Mesendoderm (in vitro differentiated cells): ENCODE results near the gene ZSWIM4.
"Not testable (repeated sequence)": the region's sequence is repeated elsewhere in the genome, so short reads cannot be mapped to it uniquely, and the experiment has no call there.

Source experiments
- DNase-seq: peaks from one replicate; pipeline ENCODE4 v3.0.0; 2013
- H2AK5ac ChIP-seq: 2 replicates; pipeline ENCODE4 v1.6.1; 2013; ENCODE audit warnings: low read length, inconsistent platforms
- H2BK120ac ChIP-seq: 2 replicates; pipeline ENCODE4 v1.6.1; 2013; ENCODE audit warnings: low read depth, mild to moderate bottlenecking, low read length, moderate library complexity, mixed read lengths
- H2BK15ac ChIP-seq: replicated peaks from 2 replicates; pipeline ENCODE4 v1.6.1; 2013; ENCODE audit warnings: low read depth, mild to moderate bottlenecking, moderate library complexity
- H2BK5ac ChIP-seq: 2 replicates; pipeline ENCODE4 v1.6.1; 2013; ENCODE audit warnings: low read length, inconsistent platforms
- H3K18ac ChIP-seq: 2 replicates; pipeline ENCODE4 v1.6.1; 2013; ENCODE audit warnings: mild to moderate bottlenecking, low read length, mixed read lengths
- H3K23ac ChIP-seq: one replicate; pipeline ENCODE4 v1.6.1; 2013; ENCODE audit warnings: low read length
- H3K27ac ChIP-seq: 2 replicates; pipeline ENCODE4 v1.5.1; 2013; ENCODE audit warnings: low read depth, mild to moderate bottlenecking, inconsistent platforms, low read length, moderate library complexity
- H3K27me3 ChIP-seq: 2 replicates; pipeline ENCODE4 v1.6.1; 2013; ENCODE audit warnings: low read length, control low read depth, mild to moderate bottlenecking, inconsistent platforms; ENCODE audit not compliant: insufficient read depth, poor library complexity
- H3K36me3 ChIP-seq: 2 replicates; pipeline ENCODE4 v1.6.1; 2013; ENCODE audit warnings: low read length, inconsistent platforms; ENCODE audit not compliant: control insufficient read depth, insufficient read depth
- H3K4ac ChIP-seq: one replicate; pipeline ENCODE4 v1.6.1; 2013; ENCODE audit warnings: low read depth, mild to moderate bottlenecking, low read length, moderate library complexity
- H3K4me1 ChIP-seq: 2 replicates; pipeline ENCODE4 v1.6.1; 2013; ENCODE audit warnings: low read depth, low read length, inconsistent platforms; ENCODE audit not compliant: control insufficient read depth
- H3K4me2 ChIP-seq: 2 replicates; pipeline ENCODE4 v1.6.1; 2013; ENCODE audit warnings: low read length
- H3K4me3 ChIP-seq: 2 replicates; pipeline ENCODE4 v1.5.1; 2013; ENCODE audit warnings: mild to moderate bottlenecking, low read length
- H3K56ac ChIP-seq: one replicate; pipeline ENCODE4 v1.6.1; 2013; ENCODE audit warnings: low read length
- H3K79me1 ChIP-seq: 2 replicates; pipeline ENCODE4 v1.6.1; 2013; ENCODE audit warnings: low read length, inconsistent platforms
- H3K79me2 ChIP-seq: 2 replicates; pipeline ENCODE4 v1.6.1; 2013; ENCODE audit warnings: mild to moderate bottlenecking, low read length; ENCODE audit not compliant: control insufficient read depth, insufficient read depth
- H3K9ac ChIP-seq: 2 replicates; pipeline ENCODE4 v1.6.1; 2013; ENCODE audit warnings: low read length, inconsistent platforms
- H4K5ac ChIP-seq: one replicate; pipeline ENCODE4 v1.6.1; 2013; ENCODE audit warnings: low read length
- H4K8ac ChIP-seq: one replicate; pipeline ENCODE4 v1.6.1; 2013; ENCODE audit warnings: low read depth, mild to moderate bottlenecking, control low read depth, low read length, moderate library complexity
- WGBS: extraction: QIAGEN DNeasy Blood & Tissue Kit; methylation state at CpG from one replicate; pipeline ENCODE4 v1.1.7; 2013; ENCODE audit warnings: low lambda C conversion rate, missing lambda C conversion rate; ENCODE audit not compliant: insufficient coverage; ENCODE audit errors: extremely low coverage; 5-methylcytosine and 5-hydroxymethylcytosine counted together

The ZSWIM4 gene

DNA sequence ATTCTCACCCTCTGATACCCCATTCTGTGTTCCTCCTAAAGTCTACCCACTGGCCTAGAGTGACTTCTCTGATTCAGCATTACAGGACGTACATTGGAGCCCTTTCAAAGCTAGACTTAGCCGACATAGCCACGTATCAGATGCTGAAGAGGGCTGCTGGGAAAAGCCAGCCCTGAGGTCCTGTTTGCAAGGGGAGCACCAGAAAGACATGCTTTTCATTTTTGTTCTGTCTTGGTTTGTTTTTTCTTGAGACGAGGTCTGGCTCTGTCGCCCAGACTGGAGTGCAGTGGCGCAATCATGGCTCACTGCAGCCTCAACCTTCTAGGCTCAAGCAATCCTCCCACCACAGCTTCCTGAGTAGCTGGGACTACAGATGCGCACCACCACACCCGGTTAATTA lies 6.3 kb upstream of the ZSWIM4 start:
- H3K27ac ChIP-seq, result no peak overlapping the region
- H3K18ac ChIP-seq, result no peak overlapping the region
- no peak for DNase-seq
- H3K4me2 ChIP-seq, result no peak overlapping the region
- no peak overlapping the region for H3K4me3 ChIP-seq
- no peak overlapping the region for H2BK120ac ChIP-seq
- no peak overlapping the region for H4K8ac ChIP-seq
- H2BK5ac ChIP-seq, result no peak overlapping the region
- H3K79me1 ChIP-seq, result no peaks in the 10 kb centered on the region
- H3K79me2 ChIP-seq, result no peaks in the 10 kb centered on the region
- H3K23ac ChIP-seq, result no peak overlapping the region
- no peak overlapping the region for H4K5ac ChIP-seq
- H3K27me3 ChIP-seq, result no peaks in the 10 kb centered on the region
- WGBS, result no CpG with 5 or more reads among the region's 8 CpGs
- no peak overlapping the region for H3K4ac ChIP-seq
- no peak overlapping the region for H3K56ac ChIP-seq
- no peak overlapping the region for H3K9ac ChIP-seq
- no peaks in the 10 kb centered on the region for H3K36me3 ChIP-seq
- no peak overlapping the region for H2AK5ac ChIP-seq
- H3K4me1 ChIP-seq, result no peaks in the 10 kb centered on the region
- H2BK15ac ChIP-seq, result no peak overlapping the region

DNA sequence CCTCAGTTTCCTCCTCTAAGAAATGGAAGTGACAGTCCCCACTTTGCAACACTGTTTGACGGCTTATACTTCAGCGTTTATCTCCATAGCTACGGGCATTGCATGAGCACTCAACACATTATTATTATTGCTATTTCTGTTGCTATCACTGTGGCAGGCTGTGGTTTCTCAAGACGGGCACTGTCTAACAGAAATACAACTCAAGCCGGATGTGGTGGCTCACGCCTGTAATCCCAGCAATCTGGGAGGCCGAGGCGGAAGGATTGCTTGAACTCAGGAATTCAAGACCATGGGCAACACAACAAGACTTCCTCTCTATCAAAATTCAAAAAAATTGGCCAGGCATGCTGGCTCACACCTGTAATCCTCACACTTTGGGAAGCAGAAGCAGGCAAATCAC lies 4.9 kb upstream of the ZSWIM4 start:
- Histone ChIP-seq H2BK120ac (no peak overlapping the region), H3K23ac (no peak overlapping the region), H3K79me2 (no peaks in the 10 kb centered on the region), H3K4me3 (no peak overlapping the region), H3K4ac (no peak overlapping the region), H4K8ac (no peak overlapping the region), H2BK15ac (no peak overlapping the region), H2BK5ac (no peak overlapping the region), H2AK5ac (no peak overlapping the region), H3K27ac (no peak overlapping the region), H3K36me3 (no peaks in the 10 kb centered on the region), H3K18ac (no peak overlapping the region), H3K4me2 (no peak overlapping the region), H3K79me1 (no peaks in the 10 kb centered on the region), H4K5ac (no peak overlapping the region), H3K27me3 (no peaks in the 10 kb centered on the region), H3K56ac (no peak overlapping the region), H3K4me1 (no peaks in the 10 kb centered on the region), H3K9ac (no peak overlapping the region)
- no peak for DNase-seq
- WGBS, result no CpG with 5 or more reads among the region's 8 CpGs

DNA sequence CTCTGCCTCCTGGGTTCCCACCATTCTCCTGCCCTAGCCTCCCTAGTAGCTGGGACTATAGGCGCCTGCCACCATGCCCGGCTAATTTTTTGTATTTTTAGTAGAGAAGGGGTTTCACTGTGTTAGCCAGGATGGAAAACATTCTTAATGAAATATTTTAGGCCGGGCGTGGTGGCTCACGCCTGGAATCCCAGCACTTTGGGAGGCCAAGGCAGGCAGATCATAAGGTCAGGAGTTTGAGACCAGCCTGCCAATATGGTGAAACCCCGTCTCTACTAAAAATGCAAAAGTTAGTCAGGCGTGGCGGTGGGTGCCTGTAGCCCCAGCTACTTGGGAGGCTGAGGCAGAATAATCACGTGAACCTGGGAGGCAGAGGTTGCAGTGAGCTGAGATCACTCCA lies 1.9 kb upstream of the ZSWIM4 start:
- H3K27ac ChIP-seq, H2AK5ac ChIP-seq, DNase-seq, H3K18ac ChIP-seq, H4K8ac ChIP-seq, H3K23ac ChIP-seq, H3K9ac ChIP-seq, H4K5ac ChIP-seq, H3K27me3 ChIP-seq, H2BK15ac ChIP-seq, H3K79me1 ChIP-seq, H3K56ac ChIP-seq, H3K36me3 ChIP-seq, H2BK5ac ChIP-seq, H2BK120ac ChIP-seq, H3K4me3 ChIP-seq, H3K4me2 ChIP-seq, H3K4me1 ChIP-seq: not testable (repeated sequence)
- peaks cover 14% of the 10 kb centered on the region for H3K79me2 ChIP-seq
- no CpG with 5 or more reads among the region's 9 CpGs for WGBS
- peak overlapping the region; percentile 21 for H3K4ac ChIP-seq

- Histone ChIP-seq H3K56ac (peak overlapping the region; percentile 18), H3K4me3 (no peak overlapping the region), H4K5ac (no peak overlapping the region), H3K27me3 (no peaks in the 10 kb centered on the region), H3K4me2 (no peak overlapping the region), H3K18ac (no peak overlapping the region), H3K4ac (peak overlapping the region; percentile 92), H2BK5ac (no peak overlapping the region), H3K27ac (no peak overlapping the region), H3K36me3 (no peaks in the 10 kb centered on the region), H3K9ac (peak overlapping the region; percentile 48), H4K8ac (peak overlapping the region; percentile 65), H2AK5ac (no peak overlapping the region), H3K79me1 (peaks cover 8% of the 10 kb centered on the region), H3K4me1 (no peaks in the 10 kb centered on the region), H3K79me2 (peaks cover 14% of the 10 kb centered on the region), H3K23ac (no peak overlapping the region), H2BK15ac (no peak overlapping the region), H2BK120ac (peak overlapping the region; percentile 56)
- no peak for DNase-seq
- no CpG with 5 or more reads among the region's 8 CpGs for WGBS
These were observed 866 bp upstream of the ZSWIM4 start for GRCh38 chr19:13794398-13794756.

DNA sequence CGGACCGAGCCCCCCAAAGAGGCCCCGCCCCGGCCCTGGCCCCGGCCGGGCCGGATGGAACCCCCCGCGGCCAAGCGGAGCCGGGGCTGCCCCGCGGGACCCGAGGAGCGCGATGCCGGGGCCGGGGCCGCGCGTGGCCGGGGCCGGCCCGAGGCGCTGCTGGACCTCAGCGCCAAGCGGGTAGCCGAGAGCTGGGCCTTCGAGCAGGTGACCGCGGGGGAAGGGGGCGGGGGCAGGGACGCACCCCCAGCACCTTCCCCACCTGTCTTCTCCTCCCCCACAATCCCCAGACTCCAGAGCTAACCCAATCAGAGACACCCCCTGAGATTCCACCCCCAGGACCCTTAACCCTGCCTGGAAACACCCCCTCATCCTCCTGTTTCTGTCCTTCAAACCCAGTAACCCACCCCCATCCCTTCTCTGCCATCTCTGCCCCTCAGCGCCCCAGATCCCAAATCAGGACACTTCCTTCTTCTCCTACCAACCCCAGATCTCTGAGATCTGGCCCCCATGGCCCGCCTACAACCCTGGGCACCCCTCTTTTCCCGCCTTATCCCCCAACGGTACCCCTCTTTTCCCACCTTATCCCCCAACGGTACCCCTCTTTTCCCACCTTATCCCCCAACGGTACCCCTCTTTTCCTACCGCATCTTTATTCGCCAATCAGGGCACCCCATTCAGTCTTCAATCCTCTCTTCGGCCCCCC lies 505 bp downstream of the ZSWIM4 start:
- DNase-seq, result no peak
- Histone ChIP-seq H3K4me1 (no peaks in the 10 kb centered on the region), H4K8ac (no peak overlapping the region), H2BK5ac (no peak overlapping the region), H3K27me3 (no peaks in the 10 kb centered on the region), H3K4ac (peak overlapping the region; percentile 96), H3K36me3 (no peaks in the 10 kb centered on the region), H2BK15ac (no peak overlapping the region), H2AK5ac (no peak overlapping the region), H3K79me2 (peaks cover 14% of the 10 kb centered on the region), H3K4me3 (peak overlapping the region; percentile 70), H3K27ac (peak overlapping the region; percentile 60), H2BK120ac (peak overlapping the region; percentile 78), H4K5ac (no peak overlapping the region), H3K4me2 (peak overlapping the region; percentile 77), H3K18ac (peak overlapping the region; percentile 93), H3K9ac (peak overlapping the region; percentile 78), H3K56ac (peak overlapping the region; percentile 90), H3K23ac (peak overlapping the region; percentile 9), H3K79me1 (peaks cover 8% of the 10 kb centered on the region)
- WGBS, result no CpG with 5 or more reads among the region's 42 CpGs
